GM12874 (cell line): ENCODE measurements around the gene SFRP2.

Experiments used
- CTCF ChIP-seq: IDR thresholded peaks from 2 replicates; pipeline ENCODE4 v1.5.1; 2011; ENCODE audit warnings: low read depth, mild to moderate bottlenecking, control low read depth, low read length, moderate library complexity; ENCODE audit not compliant: insufficient read depth

The SFRP2 gene

GRCh38 chr4:153788051-153788412, 851 bp downstream of the SFRP2 start:
- TF ChIP-seq CTCF = no peak

GRCh38 chr4:153787575-153787974, 1.3 kb downstream of the SFRP2 start:
- no peak for TF ChIP-seq CTCF

GRCh38 chr4:153787061-153787560, 1.8 kb downstream of the SFRP2 start:
- no peak for TF ChIP-seq CTCF

GRCh38 chr4:153785910-153786721, 2.8 kb downstream of the SFRP2 start:
- peak; percentile 26; the same call in 1 of the 2 replicates for TF ChIP-seq CTCF

GRCh38 chr4:153784166-153784699, 4.7 kb downstream of the SFRP2 start:
- no peak for TF ChIP-seq CTCF

- TF ChIP-seq CTCF = no peak
Observed at GRCh38 chr4:153782581-153782980, 6.3 kb downstream of the SFRP2 start.

GRCh38 chr4:153781717-153782416, 7.0 kb downstream of the SFRP2 start:
- no peak for TF ChIP-seq CTCF
